Measurements from ENCODE around the gene SLC6A7. TPM values are rescaled to one million over a fixed set of nuclear protein-coding genes. Genes with fewer than 3 reads are reported as not detected.

Gene SLC6A7
- total RNA-seq, 1 experiment from 2014 or later = not detected

DNA sequence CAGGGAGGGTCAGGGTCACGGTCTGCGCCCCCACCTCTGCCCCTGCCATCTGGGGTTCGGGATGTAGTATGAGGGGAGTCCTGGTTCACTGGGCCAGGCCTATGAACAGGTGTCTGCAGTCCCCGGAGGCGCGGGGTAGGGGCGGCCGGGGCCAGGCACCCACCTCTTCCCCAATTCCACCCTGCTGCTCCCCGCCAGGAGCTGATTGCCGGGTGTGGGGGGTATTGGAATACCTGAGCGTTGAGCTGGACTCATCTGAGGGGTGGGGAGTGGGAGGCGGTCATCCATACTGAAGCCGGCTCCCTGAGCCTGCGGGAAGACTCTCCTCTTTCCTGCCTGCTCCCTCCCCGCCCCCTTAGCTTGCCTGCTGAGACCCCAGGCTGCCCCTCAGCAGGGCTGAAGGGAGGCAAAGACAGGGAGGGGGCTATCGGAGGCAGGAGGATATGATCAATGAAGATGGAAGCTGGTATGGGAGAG is 679 bp downstream of the SLC6A7 start:
- DNase-seq (ENCODE audit: low read depth) = no peak

DNA sequence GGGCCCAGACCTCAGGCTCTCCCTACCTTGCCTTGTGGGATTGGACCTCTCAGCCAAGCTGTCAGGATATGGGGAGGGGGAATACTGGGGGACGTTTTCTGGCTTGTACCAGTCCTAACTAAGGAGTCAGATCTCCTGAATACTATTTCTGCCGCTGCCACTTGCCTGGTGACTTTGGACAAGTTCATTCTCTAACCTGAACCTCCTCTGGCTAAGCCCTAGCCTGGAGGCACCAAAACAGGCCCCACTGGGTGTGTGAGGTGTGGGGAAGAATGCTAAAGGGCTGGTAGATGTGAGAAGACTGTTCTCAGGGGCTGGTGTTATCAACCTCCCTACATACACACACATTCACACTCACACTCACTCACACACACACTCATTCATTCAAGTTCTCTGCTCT is 1.1 kb downstream of the SLC6A7 start:
- DNase-seq (ENCODE audit: low read depth) = no peak

DNA sequence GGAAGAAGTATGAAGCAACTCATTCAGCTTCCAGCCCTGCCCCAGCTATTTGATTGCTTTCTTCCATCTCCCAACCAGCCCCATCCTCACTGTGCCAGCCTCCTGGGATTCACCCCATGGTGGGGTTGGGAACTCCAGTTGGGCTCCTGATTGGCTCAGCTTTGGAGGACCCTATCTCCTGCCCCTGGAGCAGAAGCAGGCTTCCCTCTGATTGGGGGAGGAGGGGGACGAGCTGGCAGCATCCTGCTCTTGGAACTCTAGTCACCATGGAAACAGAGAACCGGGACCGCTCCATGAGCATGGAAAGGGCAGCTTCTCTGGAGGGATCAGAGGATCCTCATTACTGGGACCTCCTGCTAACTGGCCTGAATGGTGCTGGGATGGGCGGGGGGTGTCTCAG is 2.6 kb downstream of the SLC6A7 start:
- no peak for DNase-seq (ENCODE audit: low read depth)

DNA sequence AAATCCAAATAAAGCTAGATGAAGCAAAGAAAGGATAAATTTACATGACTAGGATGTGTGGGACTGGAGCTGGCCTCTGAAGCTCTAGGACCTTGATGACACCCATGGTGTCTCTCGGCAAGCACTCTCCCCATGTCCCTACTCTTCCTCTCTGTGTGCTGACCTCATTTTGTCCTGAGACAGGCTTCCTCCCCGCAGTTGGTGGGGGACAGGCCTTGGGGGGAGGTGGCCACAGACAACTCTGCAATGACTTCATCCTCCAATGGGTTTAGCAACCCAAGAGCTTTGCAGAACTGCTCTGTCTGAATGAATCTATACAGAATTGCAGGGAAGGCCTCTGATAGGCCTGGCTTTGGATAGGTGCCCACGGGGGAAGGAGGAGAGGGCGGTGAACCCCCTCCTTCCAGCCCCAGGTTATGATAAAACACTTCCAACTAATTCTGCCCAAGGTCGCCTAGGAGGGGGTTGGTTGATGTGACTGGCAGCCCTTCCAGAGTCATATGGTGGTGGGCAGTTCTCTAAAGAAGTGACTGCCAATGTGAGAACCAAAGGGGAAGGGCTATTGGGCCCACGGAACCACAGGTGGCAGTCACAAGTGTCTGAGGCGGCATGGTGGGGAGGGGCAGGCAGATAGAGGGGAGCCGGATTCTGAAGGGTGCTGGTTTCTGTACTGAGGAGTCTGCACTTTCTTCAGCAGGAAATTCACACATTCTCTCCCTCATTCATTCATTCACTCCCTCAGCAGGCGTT is 6.0 kb downstream of the SLC6A7 start:
- no peak for DNase-seq (ENCODE audit: low read depth)

DNA sequence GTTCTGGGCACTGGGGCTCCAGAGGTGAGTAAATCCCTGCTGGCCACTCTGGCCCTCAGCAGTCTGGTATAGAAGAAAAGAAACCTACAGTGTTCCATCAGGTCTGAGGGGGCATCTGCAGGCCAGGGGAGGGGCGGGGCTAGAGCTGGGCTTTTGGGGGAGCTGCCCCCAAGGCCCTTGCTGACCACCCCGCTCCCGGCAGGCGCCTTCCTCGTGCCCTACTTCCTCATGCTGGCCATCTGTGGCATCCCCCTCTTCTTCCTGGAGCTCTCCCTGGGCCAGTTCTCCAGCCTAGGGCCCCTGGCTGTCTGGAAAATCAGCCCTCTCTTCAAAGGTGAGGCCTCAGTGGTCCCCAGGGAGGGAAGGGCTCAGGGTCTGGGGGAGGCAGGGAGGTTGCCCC is 6.7 kb downstream of the SLC6A7 start:
- DNase-seq (ENCODE audit: low read depth) = no peak

DNA sequence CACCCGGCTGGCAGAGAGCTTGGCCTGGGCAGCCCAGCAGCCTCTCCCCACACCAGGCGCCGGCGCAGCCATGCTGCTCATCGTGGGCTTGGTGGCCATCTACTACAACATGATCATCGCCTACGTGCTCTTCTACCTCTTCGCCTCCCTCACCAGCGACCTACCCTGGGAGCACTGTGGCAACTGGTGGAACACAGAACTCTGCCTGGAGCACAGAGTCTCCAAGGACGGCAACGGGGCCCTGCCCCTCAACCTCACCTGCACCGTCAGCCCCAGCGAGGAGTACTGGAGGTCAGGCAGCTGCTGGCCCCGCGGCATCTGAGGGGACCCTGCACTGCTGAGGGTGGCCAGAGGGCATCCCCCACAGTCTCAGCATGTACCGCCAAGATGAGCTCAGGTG is 7.1 kb downstream of the SLC6A7 start:
- no peak for DNase-seq (ENCODE audit: low read depth)

DNA sequence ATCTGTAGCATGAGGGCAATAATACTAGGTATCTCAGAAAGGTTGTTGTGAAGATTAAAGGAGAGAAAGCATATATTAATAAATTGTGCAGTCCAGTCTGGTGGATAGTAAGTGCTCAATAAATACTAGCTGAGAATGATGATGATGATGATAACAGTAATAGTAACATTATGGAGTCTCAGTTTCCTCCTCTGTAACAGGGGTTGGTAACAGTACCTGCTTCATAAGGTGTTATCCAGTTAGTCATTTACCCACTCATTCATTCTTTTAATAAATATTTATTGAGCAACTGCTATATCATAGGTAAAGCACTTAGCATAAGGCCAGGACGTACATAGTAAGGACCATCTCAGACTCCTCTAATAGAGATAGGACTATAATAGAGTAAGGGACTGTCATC is 7.6 kb downstream of the SLC6A7 start:
- no peak for DNase-seq (ENCODE audit: low read depth)

DNA sequence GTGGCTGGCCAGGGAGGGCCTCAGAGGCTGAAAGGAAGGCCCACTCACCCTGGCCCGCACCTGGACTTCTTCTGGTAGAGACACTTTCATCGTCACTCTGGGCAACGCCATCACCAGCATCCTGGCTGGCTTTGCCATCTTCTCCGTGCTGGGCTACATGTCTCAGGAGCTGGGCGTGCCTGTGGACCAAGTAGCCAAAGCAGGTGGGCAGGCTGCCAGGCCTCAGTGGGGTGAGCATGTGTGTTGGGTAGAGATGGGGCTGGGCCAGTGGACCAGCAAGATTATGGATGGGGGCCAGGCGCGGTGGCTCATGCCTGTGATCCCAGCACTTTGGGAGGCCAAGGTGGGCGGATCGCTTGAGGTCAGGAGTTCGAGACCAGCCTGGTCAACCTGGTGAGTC is 12.6 kb downstream of the SLC6A7 start:
- no peak for DNase-seq (ENCODE audit: low read depth)

DNA sequence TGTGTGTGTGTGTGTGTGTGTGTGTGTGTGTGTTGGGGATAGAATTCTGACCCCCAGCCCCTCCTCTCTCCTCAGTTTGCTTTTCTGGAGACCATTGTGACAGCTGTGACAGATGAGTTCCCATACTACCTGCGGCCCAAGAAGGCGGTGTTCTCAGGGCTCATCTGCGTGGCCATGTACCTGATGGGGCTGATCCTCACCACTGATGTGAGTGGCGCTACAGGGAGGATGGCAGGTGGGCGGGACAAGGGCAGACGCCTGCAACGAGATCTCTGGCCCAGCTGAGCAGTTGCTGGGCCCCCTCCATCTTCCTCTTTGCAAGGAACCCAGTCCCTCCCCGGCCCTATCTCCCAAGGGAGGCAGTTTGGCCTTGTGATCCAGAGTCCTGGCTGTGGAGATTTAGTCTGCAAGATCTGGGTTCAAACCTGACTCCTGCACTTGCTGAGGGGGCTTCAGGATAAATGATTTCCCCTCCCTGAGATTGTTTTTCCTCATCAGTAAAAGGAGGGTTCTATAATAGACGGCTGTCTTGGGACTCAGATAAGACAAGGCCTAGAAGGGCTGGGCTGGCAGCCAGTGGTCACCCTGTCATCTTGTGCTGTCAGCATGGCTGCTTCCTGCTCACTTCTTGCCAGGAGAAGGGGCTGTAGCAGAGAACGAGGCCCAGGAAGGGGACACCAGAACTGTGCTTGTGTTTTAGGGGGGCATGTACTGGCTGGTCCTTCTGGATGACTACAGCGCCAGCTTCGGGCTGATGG is 14.1 kb downstream of the SLC6A7 start:
- no peak for DNase-seq (ENCODE audit: low read depth)

DNA sequence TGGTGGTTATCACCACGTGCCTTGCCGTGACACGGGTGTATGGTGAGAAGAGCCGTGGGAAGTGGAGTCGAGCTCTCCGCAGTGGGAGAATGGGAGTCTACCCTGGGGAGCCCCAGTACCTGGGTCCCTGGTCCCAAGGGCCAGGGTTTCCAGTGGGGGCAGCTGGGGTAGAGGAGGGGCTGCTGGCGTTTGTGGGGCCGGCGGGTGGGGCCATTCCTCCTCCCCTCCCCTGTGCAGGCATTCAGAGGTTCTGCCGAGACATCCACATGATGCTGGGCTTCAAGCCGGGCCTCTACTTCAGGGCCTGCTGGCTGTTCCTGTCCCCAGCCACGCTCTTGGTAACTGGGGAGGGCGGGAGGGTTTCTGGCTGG is 14.7 kb downstream of the SLC6A7 start:
- no peak for DNase-seq (ENCODE audit: low read depth)

DNA sequence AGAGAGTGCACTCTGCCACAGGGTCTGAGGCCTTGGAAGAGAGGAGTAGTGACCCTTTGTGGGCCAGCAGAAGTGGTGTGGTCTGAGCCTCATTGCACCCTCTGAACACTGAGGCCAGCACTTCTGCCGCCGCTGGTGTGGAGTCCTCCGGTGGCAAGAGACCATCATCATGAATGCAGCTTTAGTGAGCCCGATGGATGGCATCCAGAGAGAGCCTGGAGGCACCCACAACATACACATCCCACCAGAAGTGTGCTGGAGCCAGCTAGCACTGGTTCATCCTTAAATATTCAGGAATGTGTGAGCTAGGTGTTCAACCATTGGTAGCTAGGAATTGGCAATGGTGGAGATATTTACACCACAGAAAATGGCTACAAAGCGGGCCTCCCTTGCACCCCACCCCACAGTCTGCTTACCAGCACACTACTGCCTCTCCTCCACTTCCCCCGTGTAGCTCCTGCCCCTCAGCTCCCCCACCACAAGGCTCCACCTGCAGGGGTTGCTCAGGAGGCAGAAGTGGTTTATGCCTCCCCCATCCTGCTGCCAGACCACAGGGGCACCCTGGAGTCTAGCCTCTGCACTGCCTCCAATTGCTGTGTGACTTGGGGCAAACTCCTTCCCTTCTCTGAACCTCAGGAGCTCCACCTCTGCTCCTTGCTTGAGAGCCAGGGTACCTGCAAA is 16.4 kb downstream of the SLC6A7 start:
- no peak for DNase-seq (ENCODE audit: low read depth)

DNA sequence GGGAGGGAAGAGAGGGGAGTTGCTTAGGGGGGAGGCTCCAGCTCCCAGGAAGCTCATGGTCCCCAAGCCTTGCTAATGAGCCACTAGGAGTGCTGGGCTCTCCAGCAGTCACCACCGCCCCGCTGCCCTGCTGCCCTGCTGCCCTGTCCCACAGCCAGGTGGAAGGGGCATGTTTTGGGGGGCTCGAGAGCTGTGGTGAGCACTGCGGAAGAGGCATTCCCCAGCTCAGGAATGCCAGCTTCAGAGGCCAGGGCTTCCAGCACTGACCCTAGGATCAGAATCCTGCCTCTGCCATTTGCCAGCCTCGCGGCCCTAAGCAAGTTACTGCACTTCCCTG is 16.9 kb downstream of the SLC6A7 start:
- no peak for DNase-seq (ENCODE audit: low read depth)

DNA sequence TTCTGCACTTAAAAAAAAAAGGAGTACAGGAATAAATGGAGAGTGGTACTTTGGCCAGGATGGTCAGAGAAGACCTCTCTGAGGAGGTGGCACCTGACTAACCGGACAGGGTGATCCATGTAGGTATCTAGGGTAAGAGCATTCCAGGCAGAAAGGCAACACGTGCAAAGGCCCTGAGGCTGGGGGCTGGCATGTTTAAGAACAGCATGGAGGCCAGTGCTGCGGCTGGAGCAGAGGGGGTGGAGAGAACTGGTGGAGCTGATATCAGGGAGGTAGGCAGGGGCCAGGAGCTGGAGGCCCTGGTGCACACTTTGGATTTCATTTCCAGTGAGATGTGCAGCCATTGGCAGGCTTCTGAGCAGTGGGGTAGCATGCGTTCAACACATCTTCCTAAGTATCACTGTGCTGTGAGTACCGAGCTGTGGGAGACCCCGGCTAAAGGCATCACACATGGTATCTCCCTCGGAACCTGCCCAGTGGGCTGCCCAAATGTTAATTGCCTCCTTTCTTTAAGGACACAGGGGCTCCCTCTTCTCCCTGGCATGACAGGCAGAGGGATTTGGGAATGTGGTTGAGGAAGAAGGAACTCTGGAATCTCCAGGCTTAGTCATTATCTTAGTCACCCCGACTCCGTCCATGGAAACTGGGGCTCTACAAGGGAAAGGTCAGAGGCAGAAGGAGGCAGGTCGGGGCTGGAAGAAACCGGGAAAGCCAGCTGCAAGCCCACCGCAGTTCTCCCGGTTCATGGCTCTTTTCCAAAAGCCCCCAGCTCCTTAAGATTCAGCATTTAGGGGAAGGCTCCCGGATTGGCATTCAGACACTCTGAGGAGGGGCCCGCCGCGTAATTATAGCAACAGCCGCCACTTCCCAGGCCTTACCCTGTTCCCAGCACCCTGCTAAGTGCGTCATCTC is 18.6 kb downstream of the SLC6A7 start:
- peak; percentile 84 for DNase-seq (ENCODE audit: low read depth)

DNA sequence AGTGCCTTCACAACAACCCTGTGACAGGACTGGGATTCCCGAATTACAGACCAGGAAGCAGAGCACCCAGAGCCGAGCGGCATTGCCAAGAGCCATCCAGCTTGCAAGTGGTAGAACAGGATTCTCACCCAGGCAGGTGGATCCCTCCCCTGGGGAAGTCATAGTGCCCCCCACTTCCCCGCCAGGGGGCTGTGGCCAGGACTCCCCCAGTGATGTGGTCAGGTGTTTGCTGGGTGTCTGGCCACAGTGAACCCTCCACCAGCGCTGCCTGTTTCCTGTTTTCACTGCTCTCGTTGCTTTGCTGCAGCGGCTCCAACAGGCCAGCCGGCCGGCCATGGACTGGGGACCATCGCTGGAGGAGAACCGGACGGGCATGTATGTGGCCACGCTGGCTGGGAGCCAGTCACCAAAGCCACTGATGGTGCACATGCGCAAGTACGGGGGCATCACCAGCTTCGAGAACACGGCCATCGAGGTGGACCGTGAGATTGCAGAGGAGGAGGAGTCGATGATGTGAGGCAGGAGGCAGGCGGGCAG is 19.3 kb downstream of the SLC6A7 start:
- DNase-seq (ENCODE audit: low read depth) = no peak

DNA sequence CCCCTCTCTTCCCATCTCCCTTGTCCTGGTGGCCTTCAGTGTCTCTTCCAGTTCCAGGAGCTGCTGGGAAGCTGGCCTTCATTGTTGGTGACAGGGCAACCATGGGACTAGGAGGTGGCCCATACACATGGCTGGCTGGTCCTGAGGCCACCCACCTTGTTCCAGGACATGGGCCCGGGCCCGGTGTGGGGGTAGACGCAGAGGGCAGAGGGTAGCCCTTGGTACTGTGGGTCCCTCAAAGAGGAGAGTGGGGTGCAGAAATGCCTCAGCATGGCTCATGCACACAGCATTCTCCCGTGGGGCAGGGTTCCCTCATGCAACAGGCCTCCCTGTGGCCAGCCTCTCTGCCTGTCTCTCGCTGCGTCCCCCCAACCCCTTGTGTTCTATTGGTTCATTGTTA is 20.8 kb downstream of the SLC6A7 start:
- DNase-seq (ENCODE audit: low read depth) = no peak

DNA sequence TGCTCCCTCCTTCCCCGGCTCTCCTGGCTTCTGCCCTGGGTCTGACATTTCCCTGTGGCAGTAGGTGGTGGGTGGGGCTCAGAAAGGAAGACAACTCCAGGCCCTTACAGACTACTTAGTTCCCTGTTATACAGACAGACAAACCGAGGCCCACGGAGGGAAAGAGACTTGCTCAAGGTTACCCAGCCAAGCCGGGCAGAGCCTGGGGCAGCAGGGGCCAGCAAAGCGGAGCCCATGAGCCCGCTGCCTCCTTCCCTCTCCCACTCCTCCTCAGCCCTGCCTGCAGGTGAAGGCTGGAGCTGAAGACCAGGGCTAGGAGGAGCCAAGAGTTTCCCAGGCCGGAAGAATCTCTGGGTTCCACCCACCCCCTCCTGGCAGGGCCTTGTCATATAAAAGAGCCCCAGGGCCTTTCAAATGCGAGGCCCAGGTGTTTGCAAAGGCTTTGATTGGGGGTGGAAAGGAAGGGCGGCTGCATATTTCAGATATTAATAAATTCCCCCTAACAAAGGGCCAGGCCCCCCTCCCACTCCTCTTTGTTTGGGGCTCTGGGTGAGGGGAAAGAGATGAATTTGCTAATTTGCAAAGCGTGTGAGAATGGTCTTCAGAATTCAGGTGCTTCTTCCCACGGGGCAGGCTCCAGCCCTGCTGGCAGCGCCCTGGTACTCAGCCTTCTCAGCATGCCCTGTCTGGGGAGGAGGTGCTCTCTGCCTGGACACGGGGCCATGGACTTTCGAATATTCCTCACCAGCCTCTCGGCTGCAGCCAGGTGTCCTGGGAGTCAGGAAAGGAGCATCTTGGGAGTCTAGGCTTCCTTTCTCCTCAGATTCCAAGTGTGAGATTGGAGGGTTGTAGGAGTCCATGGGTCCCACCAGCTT is 21.5 kb downstream of the SLC6A7 start:
- DNase-seq (ENCODE audit: low read depth) = no peak

DNA sequence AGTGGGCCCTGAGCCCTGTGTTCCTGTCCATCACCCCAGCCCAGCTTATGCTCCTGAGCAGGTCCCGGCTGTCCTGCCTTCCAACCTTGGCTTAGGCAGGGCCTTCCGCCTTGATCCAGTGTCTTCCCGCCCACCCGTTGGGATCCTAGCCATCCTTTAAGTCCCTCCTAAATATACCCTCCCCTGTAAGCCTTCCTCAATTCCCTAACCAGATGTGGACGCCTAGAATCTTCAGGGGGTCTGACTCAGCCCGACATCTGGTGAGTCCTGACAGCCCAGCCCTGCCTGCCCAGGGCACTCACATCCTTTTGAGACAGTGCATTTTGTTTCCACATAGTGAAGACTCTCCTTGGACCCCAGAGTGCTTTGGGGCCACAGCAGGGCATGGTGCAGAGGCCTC is 23.7 kb downstream of the SLC6A7 start:
- DNase-seq (ENCODE audit: low read depth) = peak; percentile 12

DNA sequence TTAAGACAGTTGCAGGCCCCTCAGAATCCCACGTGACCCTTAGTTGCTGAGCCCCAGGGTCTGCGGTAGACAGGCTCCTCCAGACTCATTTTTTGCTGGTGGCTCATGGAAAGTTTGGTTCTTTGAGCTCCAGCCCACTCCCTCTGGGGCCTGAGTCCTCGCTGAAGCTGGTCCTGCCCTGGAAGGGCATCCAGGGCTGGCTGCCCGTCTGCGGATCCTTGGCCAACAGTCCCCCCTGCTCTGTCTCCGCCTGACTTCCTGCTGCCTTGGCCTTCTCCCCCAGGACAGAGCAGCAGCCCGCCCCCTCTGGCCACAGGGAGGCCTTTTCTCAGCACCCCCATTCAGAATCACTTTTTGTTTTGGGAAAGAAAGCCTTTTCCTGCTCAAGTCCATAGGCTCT is 24.4 kb downstream of the SLC6A7 start:
- no peak for DNase-seq (ENCODE audit: low read depth)

DNA sequence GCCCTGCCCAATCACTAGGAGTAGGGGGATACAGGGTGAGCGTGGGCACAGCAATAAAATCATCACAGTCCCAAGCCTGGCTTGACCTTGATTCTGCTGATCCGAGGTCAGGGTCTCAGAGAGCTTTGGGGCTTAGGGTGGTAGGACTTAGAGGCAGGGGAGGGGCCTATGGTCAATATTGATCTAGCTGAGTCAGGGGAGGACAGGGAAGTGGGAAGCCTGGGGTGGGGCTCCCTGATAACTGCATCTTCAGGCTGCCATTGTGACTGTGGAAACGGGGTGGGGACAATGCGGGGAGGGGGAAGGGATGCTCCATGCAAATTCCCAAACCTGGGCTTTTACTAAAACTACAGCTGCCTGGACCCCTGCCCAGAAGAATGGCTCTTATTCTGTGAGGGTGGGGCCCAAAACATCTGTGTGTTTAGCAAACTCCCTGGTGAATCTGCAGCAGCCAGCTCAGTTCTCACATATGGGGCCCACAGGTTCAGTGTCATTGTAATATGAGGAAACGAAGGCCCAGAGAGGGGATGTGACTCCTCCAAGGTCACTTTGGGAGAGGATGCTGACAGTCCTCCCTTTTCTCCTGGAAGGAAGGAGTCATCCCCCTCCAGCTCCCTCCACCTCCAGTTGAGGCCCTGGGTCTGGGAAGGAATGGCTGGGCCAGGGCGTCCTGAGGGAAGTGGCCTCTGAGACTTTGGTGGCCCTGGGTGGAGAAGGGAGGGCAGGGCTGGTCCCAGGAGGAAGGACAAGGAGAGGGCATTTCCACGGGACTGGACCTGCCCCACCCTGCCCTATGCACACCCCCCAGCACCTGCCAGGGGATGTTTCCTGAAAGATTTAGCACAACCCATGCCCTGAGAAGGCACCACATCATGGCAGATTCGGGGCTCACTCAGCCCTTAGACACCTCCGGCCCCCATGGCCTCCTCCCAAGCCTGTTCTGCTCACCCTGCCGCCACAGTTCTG is 26.4 kb downstream of the SLC6A7 start:
- no peak for DNase-seq (ENCODE audit: low read depth)
